HG03066 (cell line): ENCODE results near the gene HMX3.

ENCODE experiments used
- ATAC-seq: cut with Tn5 transposase; IDR thresholded peaks from one replicate; pipeline ENCODE4 v1.9.1; 2021; ENCODE audit warnings: low read depth; ENCODE audit not compliant: unreplicated experiment

HMX3 gene

DNA sequence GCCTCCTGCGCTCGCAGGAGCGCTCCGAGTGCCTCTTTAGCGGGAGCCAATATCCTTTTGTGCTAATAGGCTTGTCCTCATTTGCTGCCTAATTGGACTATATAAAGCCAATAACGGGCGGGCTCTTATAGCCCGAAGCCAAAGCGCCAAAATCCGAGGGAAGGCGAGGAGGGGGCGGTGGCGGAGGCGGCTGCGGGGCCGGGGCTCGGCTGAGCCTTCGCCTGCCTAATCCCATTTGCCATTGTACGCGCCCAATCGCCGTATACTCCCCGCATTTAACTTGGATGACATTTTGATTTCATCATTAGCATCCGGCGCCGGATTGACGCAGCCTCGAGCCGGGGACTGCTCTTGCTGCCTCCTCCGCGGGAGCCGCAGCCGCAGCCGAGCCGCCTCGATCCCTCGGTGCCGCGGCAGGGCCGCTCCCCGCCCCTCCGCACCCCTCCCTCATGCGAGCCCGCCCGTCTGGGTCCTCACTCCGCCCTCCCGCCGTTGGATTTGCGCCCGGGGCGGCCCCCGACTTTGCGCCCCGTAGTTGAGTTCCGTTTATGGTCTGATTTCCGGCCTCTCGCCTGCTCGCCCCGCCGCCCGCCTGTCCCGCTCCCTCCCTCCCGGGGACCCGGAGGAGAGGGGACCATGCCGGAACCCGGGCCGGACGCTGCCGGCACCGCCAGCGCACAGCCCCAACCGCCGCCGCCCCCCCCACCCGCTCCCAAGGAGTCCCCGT, at the start of gene HMX3:
TSS of gene HMX3 (plus strand) at position 556 of the 727 bp plus-strand sequence. CDS start at position 637, 81 bp downstream.
- ATAC-seq: no peak

DNA sequence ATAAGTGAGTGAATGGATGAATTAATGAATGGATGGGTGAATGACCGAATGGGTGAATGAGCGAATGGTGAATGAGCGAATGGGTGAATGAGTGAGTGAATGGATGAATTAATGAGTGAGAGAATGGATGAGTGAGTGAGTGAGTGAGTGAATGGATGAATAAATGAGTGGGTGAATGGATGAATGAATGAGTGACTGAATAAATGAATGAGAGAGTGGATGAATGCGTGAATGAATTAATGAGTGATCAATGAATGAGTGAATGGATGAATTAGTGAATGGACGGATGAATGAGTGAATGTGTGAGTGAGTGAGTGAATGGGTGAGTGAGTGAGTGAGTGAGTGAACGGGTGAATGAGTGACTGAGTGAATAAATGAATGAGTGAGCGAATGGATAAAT, 49.5 kb upstream of the HMX3 start:
- no peak for ATAC-seq

DNA sequence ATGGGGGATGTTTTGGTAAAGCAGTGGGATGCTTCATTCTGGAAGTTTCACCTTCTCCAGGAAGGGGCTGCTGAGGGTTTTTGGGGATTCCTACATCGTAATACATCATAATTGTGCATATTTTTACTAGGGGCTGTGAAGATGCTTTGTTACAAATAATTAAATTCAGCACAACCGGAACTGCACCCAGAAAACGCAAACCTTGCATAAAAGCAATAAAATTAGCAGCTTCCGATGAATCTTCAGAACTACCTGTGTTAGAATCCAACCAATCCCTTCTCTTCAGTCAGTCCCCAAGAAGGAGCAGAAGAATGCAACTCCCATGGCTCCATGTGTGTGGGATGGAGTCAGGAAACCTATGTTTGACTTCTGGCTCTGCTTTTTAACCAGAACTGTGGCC, 48.4 kb upstream of the HMX3 start:
- no peak for ATAC-seq

DNA sequence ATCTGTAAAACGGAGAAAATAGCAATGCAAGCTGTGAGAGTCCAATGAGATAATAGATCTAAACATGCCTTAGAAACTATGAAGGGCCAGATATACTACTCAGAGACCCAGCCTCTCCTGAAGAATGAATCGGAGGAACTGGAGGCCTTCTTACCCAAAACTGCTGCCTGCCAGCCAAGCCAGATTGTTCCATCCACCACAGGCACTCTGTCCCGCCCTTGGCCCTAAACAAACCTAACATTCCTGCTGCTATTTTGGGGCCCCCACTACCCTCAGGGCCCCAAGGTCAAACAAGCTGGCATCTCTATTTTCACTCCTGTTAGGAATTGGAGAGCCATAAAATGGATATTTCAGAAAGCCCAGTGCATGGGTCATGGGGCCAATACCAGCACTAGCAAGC, 48.0 kb upstream of the HMX3 start:
- ATAC-seq: no peak

DNA sequence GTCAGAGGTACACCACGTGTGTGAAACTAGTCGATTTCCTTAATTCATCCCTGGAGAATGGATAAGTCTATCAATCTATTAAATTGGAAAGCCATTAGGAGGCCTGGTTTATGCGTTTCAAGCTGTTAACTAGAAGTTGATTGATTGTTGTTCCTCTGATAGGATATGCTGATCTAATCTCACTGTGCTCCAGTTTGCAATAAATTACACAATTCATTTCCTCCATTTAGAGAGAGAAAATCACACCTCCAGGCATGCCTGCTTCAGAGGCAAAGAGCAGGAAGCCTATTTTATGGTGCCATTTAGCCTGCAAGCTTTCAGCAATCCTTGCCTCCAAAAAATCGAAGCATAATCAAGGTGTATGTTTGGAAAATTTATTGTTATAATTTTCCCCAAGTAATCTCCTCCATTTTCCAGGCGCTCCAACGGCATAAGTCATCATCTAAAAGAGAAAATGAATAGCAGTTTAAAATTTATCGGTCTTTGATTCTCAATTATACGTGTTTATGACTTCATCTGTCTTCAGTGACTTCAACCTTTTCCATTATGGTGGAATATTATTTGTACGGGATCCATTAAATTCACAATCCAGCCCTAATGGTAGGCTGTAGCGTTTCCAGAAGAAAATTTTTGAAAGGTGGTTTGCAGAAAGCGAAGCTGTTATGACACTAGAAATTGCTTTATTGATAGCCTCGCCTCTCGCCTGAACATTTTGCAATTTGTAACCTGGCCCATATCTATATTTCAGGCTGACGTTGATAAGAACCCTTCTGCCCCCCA, 42.9 kb upstream of the HMX3 start:
- ATAC-seq: no peak

DNA sequence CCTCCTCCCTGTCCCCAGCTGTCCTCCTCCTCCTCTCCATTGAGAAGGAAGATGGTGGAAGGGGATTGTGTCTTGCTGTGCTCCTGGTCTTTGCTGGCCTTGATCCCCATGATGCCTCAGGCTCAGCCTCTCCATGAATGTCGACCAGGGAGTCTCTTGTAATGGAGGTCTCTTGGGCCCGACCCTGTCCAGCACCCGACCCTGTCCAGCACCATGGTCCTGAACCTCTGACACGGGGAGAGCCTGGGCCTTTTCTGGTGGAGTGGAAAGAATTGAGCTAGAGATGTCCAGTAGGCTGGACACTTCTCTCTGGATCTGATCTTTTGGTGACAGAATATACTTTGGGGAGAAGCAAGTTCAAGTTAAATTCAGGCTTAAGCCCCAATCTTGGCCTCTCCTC, 42.3 kb upstream of the HMX3 start:
- no peak for ATAC-seq

DNA sequence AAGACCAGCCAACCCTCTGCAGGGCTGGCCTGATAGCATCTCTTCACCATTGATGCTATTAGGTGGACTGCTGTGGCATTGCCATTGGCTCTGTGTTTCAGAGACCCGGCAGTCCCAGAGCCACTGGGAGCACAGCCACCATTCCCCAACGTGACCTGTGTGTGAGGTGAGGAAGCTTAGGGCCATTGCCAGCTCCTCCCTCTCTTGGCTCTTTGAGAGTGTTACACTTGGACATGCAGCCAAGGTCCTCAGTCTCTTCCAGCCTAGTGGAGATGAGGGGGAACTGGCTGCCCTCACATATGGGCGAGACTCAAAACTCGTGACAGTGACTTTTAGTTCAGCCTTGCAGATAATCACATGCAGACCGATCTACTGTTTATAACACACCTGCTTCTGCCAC, 39.3 kb upstream of the HMX3 start:
- no peak for ATAC-seq

DNA sequence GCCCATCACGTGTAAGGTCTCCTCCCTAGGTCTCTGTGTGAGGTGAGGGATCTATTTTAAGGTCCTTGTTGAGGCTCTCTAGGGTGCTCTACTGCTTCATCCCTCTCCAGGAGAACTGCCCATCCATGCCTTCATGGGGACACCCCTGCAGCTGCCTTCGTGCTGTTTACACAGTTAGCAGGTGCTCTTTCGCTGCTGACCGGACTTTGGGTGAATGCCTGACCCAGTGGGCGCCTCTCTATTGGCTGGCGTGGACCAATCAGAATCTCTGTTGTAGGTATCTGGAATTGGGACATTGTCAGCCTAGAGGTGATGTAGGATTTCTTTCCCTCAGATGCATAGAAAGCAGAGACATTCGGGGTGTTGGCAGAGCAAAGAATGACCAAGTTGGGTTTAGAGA, 38.7 kb upstream of the HMX3 start:
- no peak for ATAC-seq

DNA sequence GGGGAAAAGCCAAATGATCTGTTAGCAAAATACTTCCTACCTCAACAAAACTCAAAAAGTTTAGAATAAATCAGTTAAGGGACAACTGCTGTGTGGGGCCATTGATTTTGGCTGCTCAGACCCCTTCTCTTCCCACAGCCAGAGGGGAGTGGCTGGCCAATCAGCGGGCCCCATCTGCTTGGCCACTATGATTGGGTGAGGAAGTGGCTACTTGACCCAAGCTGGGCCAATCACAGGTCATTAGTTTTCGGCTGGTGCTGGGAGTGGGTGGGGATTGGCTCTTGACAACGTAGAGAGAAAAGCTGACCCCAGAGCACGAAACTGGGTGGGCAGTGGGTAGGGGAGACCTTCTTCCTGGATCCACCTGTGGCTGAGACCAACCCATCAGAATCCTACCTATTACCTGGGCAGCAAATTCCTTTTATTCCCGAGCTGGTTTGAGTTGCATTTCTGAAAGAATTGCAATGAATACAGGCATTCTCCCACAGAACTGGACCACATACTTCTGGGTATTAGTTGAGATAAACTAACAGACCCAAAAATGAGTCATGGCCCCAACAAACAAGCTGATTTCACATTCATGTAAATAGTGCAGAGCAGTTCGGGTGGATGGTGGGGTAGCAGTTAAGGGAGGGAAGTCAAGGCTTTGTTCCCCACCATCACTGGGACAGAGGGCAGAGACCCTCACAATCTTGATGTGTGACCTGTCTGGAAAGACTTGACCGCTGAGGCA, 35.6 kb upstream of the HMX3 start:
- ATAC-seq: no peak

DNA sequence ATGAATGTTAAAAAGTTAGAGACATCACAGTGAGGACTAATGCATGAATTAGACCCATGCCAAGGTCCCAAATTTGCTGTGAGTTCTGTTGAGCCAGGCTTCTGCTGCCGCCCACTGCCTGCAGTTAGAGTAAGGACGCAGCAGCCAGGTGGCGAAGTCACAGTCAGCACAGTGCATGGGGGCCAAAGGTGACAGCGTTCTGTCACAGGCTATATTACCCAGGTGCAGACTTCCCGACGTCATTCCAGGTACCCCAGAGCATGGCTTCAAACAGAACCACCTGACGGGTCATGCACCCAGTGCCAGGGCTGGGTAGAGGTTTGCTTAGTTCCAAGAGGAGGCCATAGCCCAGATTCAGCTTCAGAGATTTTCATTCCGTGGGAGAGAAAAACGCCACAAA, 33.9 kb upstream of the HMX3 start:
- ATAC-seq: no peak

DNA sequence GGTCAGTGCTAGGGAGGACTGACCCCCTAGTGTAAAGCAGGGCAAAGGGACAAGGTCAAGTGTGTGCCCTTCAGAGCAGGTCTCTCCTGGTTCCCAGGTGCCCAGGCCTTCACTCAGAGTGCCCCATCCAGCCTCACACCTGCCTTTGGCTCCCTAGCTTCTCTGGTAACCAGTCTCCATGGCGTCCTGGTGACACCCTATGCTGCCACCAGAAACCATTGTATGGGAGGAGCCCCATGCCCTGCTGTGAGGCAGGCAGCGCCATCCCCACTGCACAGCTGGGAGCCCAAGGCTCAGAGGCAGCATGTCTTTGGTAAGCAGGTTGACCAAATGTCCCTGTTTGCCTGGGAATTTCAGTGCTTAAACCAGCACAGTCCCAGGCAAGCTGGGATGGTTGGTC, 33.1 kb upstream of the HMX3 start:
- ATAC-seq: no peak

DNA sequence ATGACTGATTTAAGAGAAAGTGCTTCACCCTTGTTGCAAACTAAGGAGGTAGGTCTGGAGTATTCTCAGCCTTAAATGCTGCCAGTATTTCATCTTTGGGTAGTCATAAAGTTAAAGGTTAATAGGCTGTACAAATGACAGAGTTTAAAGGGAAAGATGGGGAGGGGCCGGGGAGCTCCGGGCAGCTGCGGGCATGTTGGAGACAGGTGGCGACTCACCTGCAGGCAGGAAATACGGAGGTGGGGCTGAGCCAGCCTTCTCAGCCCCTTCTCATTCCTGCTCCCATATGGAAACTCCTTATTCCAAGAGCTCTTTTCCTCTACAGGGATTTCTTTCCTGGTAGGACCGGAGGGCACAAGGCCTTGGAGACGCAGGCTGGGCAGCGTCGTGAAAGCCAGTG, 31.8 kb upstream of the HMX3 start:
- no peak for ATAC-seq

DNA sequence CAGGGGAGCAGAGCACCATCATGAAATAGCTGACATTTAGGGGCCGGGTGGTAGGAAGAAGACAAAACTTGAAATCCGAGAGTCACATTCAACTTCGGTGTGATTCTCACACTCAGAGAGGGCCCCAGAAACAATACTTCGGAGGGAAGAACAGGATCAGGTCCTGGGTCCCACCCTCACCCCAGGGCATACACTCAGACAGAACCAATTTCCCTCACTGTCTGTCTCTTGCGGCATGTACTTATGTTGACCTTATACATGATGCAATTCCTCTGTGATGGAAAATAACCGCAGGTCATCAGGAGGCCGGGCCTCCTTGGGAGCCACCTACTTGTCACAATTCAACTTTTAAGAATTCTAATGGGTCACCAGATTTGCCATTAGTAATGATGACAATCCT, 26.3 kb upstream of the HMX3 start:
- no peak for ATAC-seq

DNA sequence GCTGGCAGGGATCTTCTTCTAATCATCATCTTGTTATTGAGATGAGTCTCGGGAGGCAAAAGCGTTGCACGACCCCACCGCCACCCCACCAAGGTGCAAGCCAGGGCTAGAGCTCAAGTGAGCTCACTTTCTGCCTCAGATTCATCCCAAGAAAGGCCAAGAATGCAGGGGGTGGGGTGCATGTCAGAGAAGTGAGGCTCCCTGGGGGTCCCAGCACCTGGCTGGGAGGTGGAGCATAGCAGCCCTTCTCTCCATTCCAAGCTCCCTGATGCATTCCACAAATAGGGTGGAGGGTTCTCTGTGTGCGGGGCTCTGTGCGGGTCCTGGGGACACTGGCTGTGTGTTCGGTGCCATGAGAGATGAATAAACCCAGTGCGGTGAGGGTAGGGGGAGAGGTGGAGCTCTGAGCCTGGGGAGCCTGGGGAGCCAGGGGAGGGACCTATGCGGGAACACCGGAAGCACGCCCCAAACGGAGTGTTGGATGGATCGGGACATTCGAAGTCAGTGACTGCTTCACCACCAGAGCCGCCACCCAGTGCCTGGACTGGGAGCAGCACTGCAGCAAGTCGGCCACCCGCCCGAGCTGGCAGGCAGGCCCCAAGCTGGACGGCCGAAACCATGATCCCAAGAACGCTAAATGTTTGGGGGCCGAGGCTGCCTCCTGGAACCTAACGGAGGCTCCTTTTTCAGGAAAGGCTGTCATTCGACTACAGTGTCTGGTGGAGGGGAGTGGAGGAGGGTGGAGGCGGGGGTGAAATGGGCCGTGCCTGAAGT, 17.9 kb upstream of the HMX3 start:
- ATAC-seq: no peak

DNA sequence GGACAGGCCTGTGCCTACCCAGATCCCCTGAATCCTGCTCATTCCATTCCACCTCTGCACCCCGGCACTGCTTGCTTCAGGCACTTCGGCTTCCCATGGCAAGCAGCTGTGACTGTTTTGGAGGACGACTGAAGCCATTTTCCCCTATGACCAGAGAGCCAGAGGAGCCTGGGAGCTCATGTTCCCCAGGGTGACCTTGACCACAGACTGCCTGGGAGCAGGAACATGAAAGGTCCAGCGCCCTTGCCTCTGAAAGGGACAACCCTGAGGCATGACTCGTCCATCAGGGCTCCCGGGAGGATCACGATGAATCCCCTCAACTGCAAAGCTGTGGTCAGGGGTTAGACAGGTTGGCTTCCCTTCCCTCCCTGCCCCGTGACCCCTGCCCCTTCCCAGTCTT, 16.7 kb upstream of the HMX3 start:
- no peak for ATAC-seq

DNA sequence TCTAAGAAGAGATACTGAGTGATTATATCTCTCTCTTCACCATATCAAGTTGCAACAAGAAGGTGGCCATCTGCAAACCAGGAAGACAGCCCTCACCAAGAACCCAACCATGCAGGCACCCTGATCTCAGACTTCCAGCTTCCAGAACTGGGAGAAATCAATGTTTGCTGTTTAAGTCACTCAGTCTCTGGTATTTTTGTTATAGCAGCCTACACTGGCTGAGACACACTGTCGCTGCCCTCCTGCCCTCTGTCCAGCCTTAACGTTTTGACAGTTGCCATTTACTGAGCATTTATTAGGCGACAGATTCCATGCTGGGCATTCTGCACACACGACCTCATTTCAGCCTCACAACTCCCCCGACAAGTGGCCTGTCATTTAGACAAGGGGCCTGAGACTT, 9.5 kb upstream of the HMX3 start:
- ATAC-seq: no peak

DNA sequence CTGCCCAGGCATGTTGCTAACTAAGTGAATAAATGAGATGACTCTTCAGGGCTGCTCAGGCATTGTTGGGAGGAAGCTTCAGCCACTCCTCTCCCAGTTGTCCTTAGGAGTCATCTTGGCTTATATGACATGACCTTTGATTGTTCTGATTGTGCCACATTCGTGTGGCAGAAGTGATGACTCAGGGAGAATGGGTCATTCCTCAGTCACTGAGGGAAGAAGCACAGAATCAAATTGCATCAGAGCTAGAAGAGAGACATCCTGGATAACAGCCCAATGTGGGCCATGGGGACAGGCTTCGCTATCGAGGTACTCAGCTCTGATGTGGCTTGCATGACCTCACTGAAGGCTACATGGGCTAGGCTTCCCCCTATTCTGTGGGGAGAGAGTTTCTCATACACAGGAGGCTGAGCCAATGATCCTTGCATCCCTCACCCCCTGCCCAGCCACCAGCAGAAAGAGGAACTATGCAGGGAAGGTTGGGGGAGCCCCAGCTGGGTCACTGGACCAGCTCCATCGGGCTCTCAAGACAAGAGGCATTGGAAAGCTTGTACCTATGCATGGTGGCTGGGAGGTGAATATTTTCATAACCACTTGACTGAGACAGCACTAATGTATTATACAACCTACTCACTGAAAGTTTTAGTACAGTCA, 6.0 kb upstream of the HMX3 start:
- ATAC-seq: no peak

DNA sequence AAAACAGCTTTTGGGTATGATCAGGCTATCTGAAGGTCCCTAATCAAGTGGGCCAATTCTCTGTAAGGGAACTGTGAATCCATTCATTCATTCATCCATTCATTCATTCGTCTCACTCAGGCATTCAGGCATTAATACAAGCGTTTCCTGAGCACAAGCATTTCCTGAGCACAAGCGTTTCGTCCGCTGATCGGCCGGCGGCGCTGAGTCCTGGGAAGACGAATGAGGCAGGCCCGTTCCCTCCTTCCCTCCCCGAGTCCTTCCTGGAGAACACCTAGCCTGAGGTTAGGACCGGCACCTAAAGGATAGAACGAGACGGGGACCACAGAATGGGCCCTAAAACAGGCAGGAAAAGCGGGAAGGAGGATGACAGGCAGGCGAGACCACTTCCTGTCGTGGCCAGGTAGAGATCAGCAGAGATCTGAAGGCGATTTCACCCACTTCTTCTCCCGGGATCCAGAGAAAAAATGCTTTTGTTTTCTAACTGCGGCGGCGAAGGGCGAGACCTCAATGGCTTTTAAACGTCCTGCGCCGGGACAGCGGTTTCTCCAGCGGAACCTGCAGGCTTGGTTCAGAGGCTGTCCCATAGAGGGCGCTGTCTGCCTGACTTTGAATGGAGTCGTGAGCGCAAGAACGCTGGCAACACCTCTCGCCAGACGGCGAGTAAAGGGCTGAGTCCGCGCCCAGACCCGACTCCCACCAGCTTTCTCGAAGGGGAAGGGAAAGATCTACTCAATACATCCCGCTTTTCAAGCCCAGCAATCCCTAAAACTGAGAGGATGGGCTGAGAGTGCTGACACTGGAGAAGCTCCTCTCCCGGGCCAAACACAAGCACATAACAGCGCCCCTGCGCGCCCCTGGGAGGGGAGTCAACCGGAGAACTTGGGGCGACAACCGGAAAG, 2.9 kb upstream of the HMX3 start:
- ATAC-seq: peak; percentile 49
